AG09309 (cell line): Measurements from ENCODE around the gene FNDC3B.

ENCODE experiments used
- DNase-seq: peaks from one replicate; pipeline ENCODE4 v3.0.0-alpha.2; 2010; ENCODE audit warnings: low read depth
- H3K4me3 ChIP-seq: 2 replicates; pipeline ENCODE4 v1.5.1; 2011; ENCODE audit warnings: mild to moderate bottlenecking, low read depth, low read length, moderate library complexity; ENCODE audit not compliant: control insufficient read depth
- TF ChIP-seq, protein P1 (sequence below): IDR thresholded peaks from 2 replicates; pipeline ENCODE4 v1.5.1; 2011; ENCODE audit warnings: mild to moderate bottlenecking, low read depth, low read length, inconsistent platforms; ENCODE audit not compliant: insufficient read depth, control insufficient read depth; ENCODE audit errors: missing control alignments

FNDC3B gene

DNA sequence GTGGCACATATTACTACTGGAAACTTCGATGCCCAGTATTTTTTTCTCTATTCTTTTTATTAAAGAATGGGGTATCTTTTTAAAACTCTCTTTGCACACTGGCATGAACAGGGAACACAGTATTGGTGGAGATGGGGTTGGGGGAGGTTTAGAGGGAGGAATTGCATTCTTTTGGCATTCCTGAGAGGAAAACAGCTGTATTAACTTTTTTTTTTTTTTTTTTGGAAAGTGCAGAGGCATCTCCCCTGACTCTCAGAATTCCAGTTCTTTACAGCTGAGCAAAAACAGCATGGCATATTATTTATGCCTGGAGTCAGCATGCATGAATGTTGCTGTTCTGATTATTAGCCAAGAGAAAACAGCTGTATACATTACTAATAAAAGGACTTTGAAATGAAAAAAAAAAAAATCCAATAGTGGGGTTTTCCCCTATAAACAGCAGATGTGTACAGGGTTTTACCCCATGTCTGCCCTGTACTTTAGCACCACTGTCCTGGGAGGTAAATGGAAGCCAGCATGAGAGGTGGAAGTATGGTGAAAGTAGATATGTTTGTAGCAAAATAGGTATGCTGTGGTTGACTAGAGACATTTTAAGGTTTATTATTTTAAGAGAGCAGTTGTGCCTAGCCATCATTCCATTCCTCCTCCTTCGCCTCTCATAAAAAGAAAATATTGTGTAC lies 132.2 kb downstream of the FNDC3B start:
- DNase-seq = no peak
- H3K4me3 ChIP-seq = no peak overlapping the region
- TF ChIP-seq, protein P1, sequence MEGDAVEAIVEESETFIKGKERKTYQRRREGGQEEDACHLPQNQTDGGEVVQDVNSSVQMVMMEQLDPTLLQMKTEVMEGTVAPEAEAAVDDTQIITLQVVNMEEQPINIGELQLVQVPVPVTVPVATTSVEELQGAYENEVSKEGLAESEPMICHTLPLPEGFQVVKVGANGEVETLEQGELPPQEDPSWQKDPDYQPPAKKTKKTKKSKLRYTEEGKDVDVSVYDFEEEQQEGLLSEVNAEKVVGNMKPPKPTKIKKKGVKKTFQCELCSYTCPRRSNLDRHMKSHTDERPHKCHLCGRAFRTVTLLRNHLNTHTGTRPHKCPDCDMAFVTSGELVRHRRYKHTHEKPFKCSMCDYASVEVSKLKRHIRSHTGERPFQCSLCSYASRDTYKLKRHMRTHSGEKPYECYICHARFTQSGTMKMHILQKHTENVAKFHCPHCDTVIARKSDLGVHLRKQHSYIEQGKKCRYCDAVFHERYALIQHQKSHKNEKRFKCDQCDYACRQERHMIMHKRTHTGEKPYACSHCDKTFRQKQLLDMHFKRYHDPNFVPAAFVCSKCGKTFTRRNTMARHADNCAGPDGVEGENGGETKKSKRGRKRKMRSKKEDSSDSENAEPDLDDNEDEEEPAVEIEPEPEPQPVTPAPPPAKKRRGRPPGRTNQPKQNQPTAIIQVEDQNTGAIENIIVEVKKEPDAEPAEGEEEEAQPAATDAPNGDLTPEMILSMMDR = no peak

DNA sequence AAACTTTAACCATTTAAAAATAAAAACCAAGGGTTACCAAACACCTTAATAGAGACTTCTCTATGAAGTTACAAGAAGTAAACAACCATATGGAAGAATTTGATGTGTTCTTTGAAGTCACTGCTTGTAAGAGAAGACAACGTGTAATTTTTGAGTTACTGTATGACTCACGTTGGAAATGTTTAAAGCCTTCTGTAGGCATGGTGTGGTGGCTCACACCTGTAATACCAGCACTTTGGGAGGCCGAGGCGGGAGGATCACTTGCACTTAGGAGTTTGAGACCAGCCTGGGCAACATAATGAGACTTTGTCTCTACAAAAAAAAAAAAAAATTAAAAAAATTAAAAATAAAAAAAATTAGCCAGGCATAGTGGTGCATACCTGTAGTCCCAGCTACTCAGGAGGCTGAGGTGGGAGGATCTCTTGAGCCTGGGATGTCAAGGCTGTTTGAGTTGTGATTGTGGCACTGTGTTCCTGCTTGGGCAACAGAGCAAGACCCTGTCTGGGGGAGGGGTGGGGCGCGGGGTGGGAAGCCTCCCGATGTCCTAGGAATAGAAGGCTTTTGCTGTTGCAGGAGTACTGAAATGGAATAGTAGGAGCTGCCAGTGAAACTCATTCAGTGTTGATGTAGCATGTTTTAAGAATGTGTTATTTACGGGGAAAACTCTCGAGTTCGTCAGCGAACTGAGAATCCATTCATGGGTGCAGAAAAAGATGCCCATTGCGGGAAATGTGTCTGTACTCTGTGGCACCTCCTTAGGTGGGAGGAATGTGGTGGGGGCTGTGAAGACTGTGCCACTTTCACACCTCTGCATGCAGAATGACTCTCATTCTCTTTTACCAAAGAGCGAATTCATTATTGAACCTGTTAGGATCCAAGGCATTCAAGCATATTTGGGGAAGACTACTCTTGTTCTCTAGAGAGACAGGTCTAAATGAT lies 134.2 kb downstream of the FNDC3B start:
- DNase-seq = no peak
- TF ChIP-seq, protein P1 = no peak
- H3K4me3 ChIP-seq = no peak overlapping the region

DNA sequence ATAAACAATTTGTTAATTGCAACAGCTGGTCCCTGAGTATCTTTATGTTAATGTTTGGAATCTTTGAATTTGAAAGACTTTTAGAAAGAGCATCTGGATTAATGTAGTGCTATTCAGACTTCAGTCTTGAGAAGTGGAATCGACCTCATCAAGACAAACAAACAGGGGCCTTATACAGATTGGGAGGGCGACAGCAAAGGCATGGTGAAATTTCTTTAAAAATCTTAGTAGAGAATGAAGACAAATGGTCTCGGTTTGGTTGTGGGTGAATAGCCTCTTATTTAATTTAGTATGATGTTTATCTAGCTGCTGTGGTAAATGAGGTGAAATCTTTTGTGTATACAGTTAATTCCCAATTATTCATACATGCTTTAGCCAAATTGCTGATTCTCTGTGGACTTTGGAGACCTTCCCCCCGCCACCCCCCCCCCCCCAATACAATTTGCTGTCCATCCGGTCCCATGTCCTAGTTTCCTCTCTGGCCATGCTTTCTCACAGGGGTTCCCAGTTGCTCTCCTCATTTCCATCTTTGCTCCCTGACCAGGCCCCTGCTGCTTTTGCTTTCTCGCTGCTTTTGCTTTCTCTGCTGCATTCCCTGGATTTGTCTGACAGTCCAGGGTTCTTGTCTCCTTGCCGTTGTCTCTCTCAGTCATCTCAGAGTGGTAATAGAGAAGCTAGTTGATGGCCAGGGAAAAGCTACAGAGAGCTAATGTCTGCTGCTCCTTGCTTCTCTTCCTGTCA lies 135.3 kb downstream of the FNDC3B start:
- TF ChIP-seq, protein P1 = no peak
- no peak for DNase-seq
- no peak overlapping the region for H3K4me3 ChIP-seq

DNA sequence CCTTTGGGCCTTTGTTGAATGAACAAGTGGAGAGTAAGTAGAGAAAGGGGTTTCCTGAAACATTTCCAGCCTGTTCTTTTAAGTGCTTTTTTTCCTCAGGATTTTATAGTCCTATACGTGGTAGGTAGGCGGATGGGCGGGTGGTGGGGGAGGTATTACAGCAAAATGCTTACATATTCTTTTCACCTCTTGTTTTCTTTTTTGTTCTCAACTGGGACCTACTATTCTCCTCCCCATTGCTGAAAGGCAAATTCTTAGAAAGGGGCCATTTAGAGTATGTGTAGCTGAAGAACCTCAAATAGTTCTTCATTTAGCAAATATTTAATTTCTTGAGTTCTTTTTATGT lies 135.8 kb downstream of the FNDC3B start:
- no peak for DNase-seq
- TF ChIP-seq, protein P1 = no peak
- no peak overlapping the region for H3K4me3 ChIP-seq

DNA sequence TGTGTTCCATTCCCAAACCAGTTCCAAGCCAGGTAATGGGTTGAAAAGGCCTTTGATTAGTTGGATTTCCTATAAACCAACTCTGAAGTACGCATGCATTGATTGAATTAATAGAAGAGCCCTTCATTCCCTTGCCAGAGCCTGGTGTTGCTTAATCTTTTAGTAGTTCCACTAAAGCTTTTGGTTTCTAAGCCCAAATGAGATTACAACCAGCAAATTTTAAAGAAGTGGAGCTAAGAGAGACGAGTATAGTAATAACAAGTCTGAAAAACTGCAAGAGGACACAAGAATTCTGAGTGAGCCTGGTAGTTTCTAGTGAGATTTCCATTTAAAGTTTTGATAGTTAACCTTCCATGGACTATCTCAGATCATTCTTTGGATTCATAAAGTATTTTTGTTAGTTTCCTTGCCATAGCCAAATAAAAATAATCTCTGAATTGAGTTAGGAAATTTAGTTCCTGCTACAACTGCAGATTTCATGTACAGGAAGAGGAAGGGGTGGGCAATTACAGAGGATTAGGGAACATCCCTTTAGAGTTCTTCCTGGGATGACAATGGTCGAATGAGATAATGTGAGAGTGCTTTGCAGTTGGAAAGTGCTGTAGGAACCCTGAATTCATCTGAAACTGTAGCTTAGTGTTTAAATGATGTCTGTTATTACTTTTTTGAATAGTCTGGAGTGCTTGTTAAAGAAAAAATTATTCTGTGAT lies 136.8 kb downstream of the FNDC3B start:
- TF ChIP-seq, protein P1 = no peak
- no peak for DNase-seq
- no peak overlapping the region for H3K4me3 ChIP-seq

DNA sequence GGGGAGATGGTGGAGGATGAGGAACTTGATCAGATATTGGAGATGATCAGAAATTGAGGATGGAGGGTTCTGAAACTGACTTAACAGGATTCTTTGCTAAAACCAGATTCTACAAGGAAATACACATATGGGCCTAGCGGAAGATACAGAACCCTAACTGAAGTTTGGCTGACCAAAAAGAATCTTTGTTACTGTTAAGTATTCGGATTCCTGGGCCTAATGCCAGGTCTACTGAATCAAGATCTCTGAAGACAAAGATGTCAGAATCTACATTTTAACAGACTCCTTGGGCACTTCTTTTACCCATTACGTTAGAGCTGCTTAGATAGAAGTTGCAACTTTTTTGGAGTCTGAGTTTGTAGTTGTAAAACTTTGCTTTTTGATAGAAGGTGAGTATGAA lies 137.7 kb downstream of the FNDC3B start:
- no peak overlapping the region for H3K4me3 ChIP-seq
- TF ChIP-seq, protein P1 = no peak
- DNase-seq = no peak
